ENCODE data around the gene NACAD. TPM values are rescaled to one million over a fixed set of nuclear protein-coding genes. Genes with fewer than 3 reads are reported as not detected.

Gene NACAD
- total RNA-seq, 1 experiment from 2014 or later: 1.0 TPM

DNA sequence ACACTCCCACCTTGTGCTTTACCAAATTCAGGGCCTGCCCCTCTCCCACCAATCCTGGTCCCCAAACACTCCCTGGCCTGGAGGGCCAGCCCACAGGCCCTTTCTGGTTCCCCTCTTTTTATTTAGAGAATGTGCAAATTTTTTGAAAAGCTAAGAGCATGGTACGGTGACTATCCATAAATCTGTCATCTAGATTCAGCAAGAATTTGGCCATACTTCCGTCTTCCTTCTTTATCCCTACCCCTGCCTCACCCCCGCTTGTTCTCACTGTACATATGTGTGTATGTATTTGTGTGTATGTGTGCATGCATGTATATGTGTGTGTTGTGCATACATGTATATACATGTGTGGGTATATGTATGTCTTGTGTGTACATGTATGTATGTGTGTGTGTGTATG, 30.8 kb upstream of the NACAD start:
- Histone ChIP-seq H3K9me3 (no peaks in the 10 kb centered on the region), H3K36me3 (ENCODE audit: control insufficient read depth, insufficient read depth, low read length) (no peaks in the 10 kb centered on the region), H3K4me3 (ENCODE audit: low read depth, low read length) (no peak overlapping the region), H3K4me1 (no peaks in the 10 kb centered on the region), H3K27me3 (replicated peaks; ENCODE audit: control insufficient read depth, insufficient read depth, low read length) (no peaks in the 10 kb centered on the region)
- Mint-ChIP-seq H3K4me1 (ENCODE audit: low read depth, unreplicated experiment) (no peaks in the 10 kb centered on the region), H3K4me3 (ENCODE audit: unreplicated experiment) (no peak overlapping the region), H3K9me3 (ENCODE audit: unreplicated experiment) (no peaks in the 10 kb centered on the region), H3K36me3 (ENCODE audit: insufficient read depth, unreplicated experiment) (no peaks in the 10 kb centered on the region), H3K27me3 (ENCODE audit: insufficient read depth, unreplicated experiment) (no peaks in the 10 kb centered on the region), H3K27ac (ENCODE audit: unreplicated experiment) (no peak overlapping the region)
- BruUV-seq (replicated peaks): no TSS peak
- intact Hi-C loops (cut with micrococcal nuclease; ENCODE audit: unreplicated experiment): no loop called here
- no peak for DNase-seq
- POLR2A ChIA-PET: no interaction called here
- TF ChIP-seq, protein P1, sequence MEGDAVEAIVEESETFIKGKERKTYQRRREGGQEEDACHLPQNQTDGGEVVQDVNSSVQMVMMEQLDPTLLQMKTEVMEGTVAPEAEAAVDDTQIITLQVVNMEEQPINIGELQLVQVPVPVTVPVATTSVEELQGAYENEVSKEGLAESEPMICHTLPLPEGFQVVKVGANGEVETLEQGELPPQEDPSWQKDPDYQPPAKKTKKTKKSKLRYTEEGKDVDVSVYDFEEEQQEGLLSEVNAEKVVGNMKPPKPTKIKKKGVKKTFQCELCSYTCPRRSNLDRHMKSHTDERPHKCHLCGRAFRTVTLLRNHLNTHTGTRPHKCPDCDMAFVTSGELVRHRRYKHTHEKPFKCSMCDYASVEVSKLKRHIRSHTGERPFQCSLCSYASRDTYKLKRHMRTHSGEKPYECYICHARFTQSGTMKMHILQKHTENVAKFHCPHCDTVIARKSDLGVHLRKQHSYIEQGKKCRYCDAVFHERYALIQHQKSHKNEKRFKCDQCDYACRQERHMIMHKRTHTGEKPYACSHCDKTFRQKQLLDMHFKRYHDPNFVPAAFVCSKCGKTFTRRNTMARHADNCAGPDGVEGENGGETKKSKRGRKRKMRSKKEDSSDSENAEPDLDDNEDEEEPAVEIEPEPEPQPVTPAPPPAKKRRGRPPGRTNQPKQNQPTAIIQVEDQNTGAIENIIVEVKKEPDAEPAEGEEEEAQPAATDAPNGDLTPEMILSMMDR (IDR thresholded peaks at IDR 0.05; ENCODE audit: insufficient read depth in 1 of 2, low read depth in 1 of 2, low read length in 1 of 2, severe bottlenecking in 1 of 2, unreplicated experiment in 1 of 2): no peak
- CTCF ChIA-PET: no interaction called here

- TF ChIP-seq, protein P1 (IDR thresholded peaks at IDR 0.05; ENCODE audit: insufficient read depth in 1 of 2, low read depth in 1 of 2, low read length in 1 of 2, severe bottlenecking in 1 of 2, unreplicated experiment in 1 of 2): no peak
- Mint-ChIP-seq H3K4me1 (ENCODE audit: low read depth, unreplicated experiment) (no peaks in the 10 kb centered on the region), H3K4me3 (ENCODE audit: unreplicated experiment) (no peak overlapping the region), H3K27me3 (ENCODE audit: insufficient read depth, unreplicated experiment) (no peaks in the 10 kb centered on the region), H3K9me3 (ENCODE audit: unreplicated experiment) (no peaks in the 10 kb centered on the region), H3K36me3 (ENCODE audit: insufficient read depth, unreplicated experiment) (no peaks in the 10 kb centered on the region), H3K27ac (ENCODE audit: unreplicated experiment) (no peak overlapping the region)
- no peaks in the 10 kb centered on the region for H3K36me3 ChIP-seq (ENCODE audit: control insufficient read depth, insufficient read depth, low read length)
- H3K4me3 ChIP-seq (ENCODE audit: low read depth, low read length): no peak overlapping the region
- intact Hi-C loops (cut with micrococcal nuclease; ENCODE audit: unreplicated experiment): no loop called here
- no TSS peak for BruUV-seq (replicated peaks)
- no peaks in the 10 kb centered on the region for H3K4me1 ChIP-seq
- ChIA-PET POLR2A (no interaction called here), CTCF (no interaction called here)
- no peak for DNase-seq
- H3K27me3 ChIP-seq (replicated peaks; ENCODE audit: control insufficient read depth, insufficient read depth, low read length): no peaks in the 10 kb centered on the region
- H3K9me3 ChIP-seq: no peaks in the 10 kb centered on the region
Measured at GRCh38 chr7:45118889-45119331, 30.1 kb upstream of the NACAD start.

- Mint-ChIP-seq H3K27me3 (ENCODE audit: insufficient read depth, unreplicated experiment) (no peaks in the 10 kb centered on the region), H3K36me3 (ENCODE audit: insufficient read depth, unreplicated experiment) (no peaks in the 10 kb centered on the region)
- POLR2A ChIA-PET: no interaction called here
Measured at GRCh38 chr7:45118292-45118691, 29.5 kb upstream of the NACAD start.

More at GRCh38 chr7:45118292-45118691, 29.5 kb upstream of the NACAD start:
- Histone ChIP-seq H3K9me3 (no peaks in the 10 kb centered on the region), H3K4me1 (no peaks in the 10 kb centered on the region), H3K4me3 (ENCODE audit: low read depth, low read length) (no peak overlapping the region), H3K36me3 (ENCODE audit: control insufficient read depth, insufficient read depth, low read length) (no peaks in the 10 kb centered on the region), H3K27me3 (replicated peaks; ENCODE audit: control insufficient read depth, insufficient read depth, low read length) (no peaks in the 10 kb centered on the region)
- no peak overlapping the region for H3K27ac Mint-ChIP-seq (ENCODE audit: unreplicated experiment)
- CTCF ChIA-PET: no interaction called here
- no TSS peak for BruUV-seq (replicated peaks)
- TF ChIP-seq, protein P1 (IDR thresholded peaks at IDR 0.05; ENCODE audit: insufficient read depth in 1 of 2, low read depth in 1 of 2, low read length in 1 of 2, severe bottlenecking in 1 of 2, unreplicated experiment in 1 of 2): no peak
- intact Hi-C loops (cut with micrococcal nuclease; ENCODE audit: unreplicated experiment): no loop called here
- H3K9me3 Mint-ChIP-seq (ENCODE audit: unreplicated experiment): no peaks in the 10 kb centered on the region
- H3K4me1 Mint-ChIP-seq (ENCODE audit: low read depth, unreplicated experiment): no peaks in the 10 kb centered on the region
- H3K4me3 Mint-ChIP-seq (ENCODE audit: unreplicated experiment): no peak overlapping the region
- DNase-seq: no peak
